ENCODE results near the gene HCK.

HCK gene

DNA sequence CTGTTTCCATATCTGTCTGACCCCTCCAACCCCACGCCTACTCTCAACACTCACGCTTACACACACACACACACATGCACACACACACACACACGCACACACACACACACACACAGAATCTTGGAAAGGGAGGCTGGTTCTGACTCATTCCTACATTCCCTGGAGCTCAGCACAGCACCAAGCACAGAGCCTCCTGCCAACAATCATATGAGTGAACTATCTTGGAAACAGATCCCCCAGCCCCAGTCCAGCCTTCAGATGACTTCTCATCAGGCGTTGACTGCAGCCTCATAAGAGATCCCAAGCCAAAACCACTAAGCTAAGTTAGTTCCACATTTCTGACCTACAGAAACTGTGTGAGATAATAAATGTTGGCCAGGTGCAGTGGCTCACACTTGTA lies 14.1 kb upstream of the HCK start:
- H3K4me3 ChIP-seq (ENCODE audit: insufficient read depth, low read depth, low read length, poor library complexity, severe bottlenecking), result no peak overlapping the region
- DNase-seq, result no peak

DNA sequence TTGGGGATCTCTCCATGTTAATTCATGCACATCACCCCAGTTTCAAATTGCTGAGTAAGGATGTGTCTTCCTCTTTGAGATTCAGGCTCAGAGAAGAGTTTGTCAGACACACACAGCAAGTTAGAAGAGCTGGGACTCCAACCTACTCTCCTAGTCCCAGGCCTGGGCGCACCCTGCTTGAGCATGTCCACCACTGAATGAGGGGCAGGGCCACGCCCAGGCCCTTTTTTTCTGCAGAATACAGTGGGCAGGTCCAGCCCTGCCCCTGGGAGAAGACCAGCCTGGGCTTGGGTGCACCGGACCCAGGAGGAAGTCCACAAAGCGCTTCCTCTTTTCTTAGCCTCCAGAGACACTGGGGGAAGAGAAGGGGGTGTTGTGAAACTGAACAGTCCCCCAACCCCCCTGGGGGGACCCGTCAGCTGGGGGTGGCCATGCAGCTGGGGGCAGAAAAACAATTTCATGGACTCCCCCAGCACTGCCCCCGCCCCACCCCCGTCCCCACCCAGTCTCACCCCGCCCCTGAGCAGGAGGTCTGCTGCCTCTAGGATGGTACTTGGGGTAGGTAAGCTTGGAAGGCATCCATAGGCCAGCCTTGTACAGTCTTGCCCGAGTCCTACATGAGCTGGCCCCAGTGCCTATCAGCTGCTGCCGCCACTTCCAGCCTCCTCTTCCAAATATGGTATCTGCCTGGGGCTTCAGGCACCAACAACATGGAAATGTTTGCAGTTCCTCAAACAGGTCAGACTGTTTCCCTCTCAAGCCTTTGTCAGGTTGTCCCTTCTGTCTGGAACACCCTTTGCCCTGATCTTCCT lies 11.7 kb upstream of the HCK start:
- Histone ChIP-seq H3K27me3 (replicated peaks; ENCODE audit: control insufficient read depth, insufficient read depth, low read length, poor library complexity, severe bottlenecking) (peaks cover 3% of the 10 kb centered on the region), H3K9me3 (ENCODE audit: control insufficient read depth, low read length) (no peaks in the 10 kb centered on the region), H3K4me3 (ENCODE audit: insufficient read depth, low read depth, low read length, poor library complexity, severe bottlenecking) (no peak overlapping the region), H3K36me3 (ENCODE audit: control insufficient read depth, insufficient read depth, low read length) (no peaks in the 10 kb centered on the region), H3K27ac (ENCODE audit: insufficient read depth, low read length, poor library complexity, severe bottlenecking) (no peak overlapping the region), H3K4me1 (ENCODE audit: control insufficient read depth, insufficient read depth, low read length, poor library complexity, severe bottlenecking) (no peaks in the 10 kb centered on the region)
- no peak for DNase-seq

More for the DNA sequence above, 14.1 kb upstream of the HCK start:
- no peaks in the 10 kb centered on the region for H3K9me3 ChIP-seq (ENCODE audit: control insufficient read depth, low read length)
- no peaks in the 10 kb centered on the region for H3K4me1 ChIP-seq (ENCODE audit: control insufficient read depth, insufficient read depth, low read length, poor library complexity, severe bottlenecking)
- no peak overlapping the region for H3K27ac ChIP-seq (ENCODE audit: insufficient read depth, low read length, poor library complexity, severe bottlenecking)
- peaks cover 3% of the 10 kb centered on the region for H3K27me3 ChIP-seq (replicated peaks; ENCODE audit: control insufficient read depth, insufficient read depth, low read length, poor library complexity, severe bottlenecking)
- no peaks in the 10 kb centered on the region for H3K36me3 ChIP-seq (ENCODE audit: control insufficient read depth, insufficient read depth, low read length)

DNA sequence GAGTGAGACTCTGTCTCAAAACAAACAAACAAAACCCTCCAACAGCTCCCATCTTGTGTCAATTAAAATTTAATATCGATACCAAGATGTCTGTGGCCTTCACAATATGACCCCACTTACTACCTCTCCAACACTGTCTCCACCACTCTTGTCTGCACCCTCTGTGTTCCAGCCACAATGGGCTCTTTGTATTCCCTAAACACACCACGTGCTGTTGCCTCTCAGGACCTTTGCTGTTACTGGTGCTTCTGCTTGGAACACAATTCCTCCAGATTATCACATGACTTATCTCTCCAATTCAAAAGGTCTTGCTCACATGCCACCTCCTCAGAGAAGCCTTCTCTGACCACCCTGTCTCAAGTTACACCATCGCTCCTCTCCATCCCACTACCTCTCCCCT lies 6.0 kb upstream of the HCK start:
- no peak for DNase-seq
- Histone ChIP-seq H3K4me1 (ENCODE audit: control insufficient read depth, insufficient read depth, low read length, poor library complexity, severe bottlenecking) (peaks cover 1% of the 10 kb centered on the region), H3K27ac (ENCODE audit: insufficient read depth, low read length, poor library complexity, severe bottlenecking) (no peak overlapping the region), H3K36me3 (ENCODE audit: control insufficient read depth, insufficient read depth, low read length) (no peaks in the 10 kb centered on the region), H3K9me3 (ENCODE audit: control insufficient read depth, low read length) (no peaks in the 10 kb centered on the region), H3K4me3 (ENCODE audit: insufficient read depth, low read depth, low read length, poor library complexity, severe bottlenecking) (no peak overlapping the region), H3K27me3 (replicated peaks; ENCODE audit: control insufficient read depth, insufficient read depth, low read length, poor library complexity, severe bottlenecking) (peaks cover 3% of the 10 kb centered on the region)

DNA sequence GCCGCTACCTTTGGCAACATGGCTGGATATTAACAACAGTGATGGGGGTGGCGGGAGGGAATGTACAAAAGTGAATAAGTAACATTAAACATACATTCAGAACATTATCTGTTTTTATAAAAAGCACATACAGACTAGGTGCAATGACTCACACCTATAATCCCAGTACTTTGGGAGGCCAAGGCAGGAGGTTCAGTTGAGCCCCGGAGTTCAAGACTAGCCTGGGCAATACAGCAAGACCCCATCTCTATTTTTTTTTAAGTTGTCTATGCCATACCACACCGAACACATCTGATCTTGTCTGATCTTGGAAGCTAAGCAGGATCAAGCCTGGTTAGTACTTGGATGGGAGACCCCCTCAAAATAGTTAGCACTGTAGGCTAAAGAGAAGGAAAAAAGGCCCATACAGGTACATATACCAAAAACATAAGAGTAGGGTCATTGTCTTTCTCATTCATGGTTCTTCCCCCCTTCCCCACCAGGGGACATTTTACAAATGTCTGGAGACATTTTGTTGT lies 1.7 kb upstream of the HCK start:
- no peaks in the 10 kb centered on the region for H3K36me3 ChIP-seq (ENCODE audit: control insufficient read depth, insufficient read depth, low read length)
- peaks cover 37% of the 10 kb centered on the region for H3K27me3 ChIP-seq (replicated peaks; ENCODE audit: control insufficient read depth, insufficient read depth, low read length, poor library complexity, severe bottlenecking)
- DNase-seq, result no peak
- H3K27ac ChIP-seq (ENCODE audit: insufficient read depth, low read length, poor library complexity, severe bottlenecking), result no peak overlapping the region
- peaks cover 22% of the 10 kb centered on the region for H3K4me1 ChIP-seq (ENCODE audit: control insufficient read depth, insufficient read depth, low read length, poor library complexity, severe bottlenecking)
- no peak overlapping the region for H3K4me3 ChIP-seq (ENCODE audit: insufficient read depth, low read depth, low read length, poor library complexity, severe bottlenecking)
- H3K9me3 ChIP-seq (ENCODE audit: control insufficient read depth, low read length), result no peaks in the 10 kb centered on the region

DNA sequence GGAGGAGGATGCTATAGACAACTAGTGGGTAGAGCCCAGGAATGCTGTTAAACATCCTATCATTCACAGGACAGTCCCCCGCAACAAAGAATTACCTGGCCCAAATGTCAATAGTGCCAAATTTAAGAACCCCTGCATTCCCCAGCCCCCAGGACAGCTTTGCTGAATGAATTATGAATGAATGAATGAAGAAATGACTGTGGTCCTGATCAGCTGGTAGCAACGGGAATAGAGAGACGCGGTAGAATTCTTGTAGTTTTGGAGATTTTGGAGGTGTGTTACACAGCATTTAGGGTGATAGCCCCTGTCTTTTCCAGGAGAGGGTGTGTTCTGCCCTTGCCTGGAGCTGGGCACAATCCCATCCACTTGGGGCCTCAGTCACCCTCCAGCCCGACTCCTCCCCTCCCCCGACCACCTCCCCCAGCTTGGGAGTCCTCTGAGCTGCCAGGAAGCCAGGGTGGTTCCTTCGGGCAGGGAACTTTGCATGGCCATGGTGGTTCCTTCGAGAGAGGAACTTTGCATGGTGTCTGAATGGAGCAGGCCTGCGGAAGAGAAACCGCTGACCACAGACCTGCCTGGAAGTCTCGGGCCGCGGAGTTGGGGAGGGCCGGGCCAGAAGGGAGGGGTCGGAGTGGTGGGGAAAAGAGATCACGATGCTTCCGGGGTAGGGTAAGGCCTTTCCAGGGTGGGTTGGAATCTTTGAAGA lies 1.0 kb upstream of the HCK start:
- H3K27ac ChIP-seq (ENCODE audit: insufficient read depth, low read length, poor library complexity, severe bottlenecking), result no peak overlapping the region
- no peak overlapping the region for H3K4me3 ChIP-seq (ENCODE audit: insufficient read depth, low read depth, low read length, poor library complexity, severe bottlenecking)
- peaks cover 22% of the 10 kb centered on the region for H3K4me1 ChIP-seq (ENCODE audit: control insufficient read depth, insufficient read depth, low read length, poor library complexity, severe bottlenecking)
- H3K9me3 ChIP-seq (ENCODE audit: control insufficient read depth, low read length), result no peaks in the 10 kb centered on the region
- no peaks in the 10 kb centered on the region for H3K36me3 ChIP-seq (ENCODE audit: control insufficient read depth, insufficient read depth, low read length)
- DNase-seq, result no peak
- peaks cover 37% of the 10 kb centered on the region for H3K27me3 ChIP-seq (replicated peaks; ENCODE audit: control insufficient read depth, insufficient read depth, low read length, poor library complexity, severe bottlenecking)

DNA sequence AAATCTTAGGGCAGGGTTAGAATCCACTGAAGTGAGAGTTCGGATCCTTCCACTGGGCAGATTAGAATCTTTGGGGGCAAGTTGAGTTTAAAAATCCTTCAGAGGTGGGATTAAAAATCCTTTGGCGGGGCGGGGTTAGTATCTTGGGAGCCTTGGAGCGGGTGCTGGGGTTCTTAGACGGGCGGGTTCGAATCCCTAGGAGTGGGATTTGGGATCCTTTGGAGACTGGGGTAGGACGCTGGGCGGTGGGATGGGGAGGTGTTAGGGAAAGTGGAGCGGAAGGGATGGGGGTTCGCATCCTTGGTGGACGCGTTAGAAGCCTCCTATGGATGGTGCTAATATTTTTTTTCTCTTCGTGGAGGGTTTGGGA lies 337 bp upstream of the HCK start:
- Histone ChIP-seq H3K9me3 (ENCODE audit: control insufficient read depth, low read length) (no peaks in the 10 kb centered on the region), H3K27me3 (replicated peaks; ENCODE audit: control insufficient read depth, insufficient read depth, low read length, poor library complexity, severe bottlenecking) (peaks cover 37% of the 10 kb centered on the region), H3K4me3 (ENCODE audit: insufficient read depth, low read depth, low read length, poor library complexity, severe bottlenecking) (no peak overlapping the region), H3K4me1 (ENCODE audit: control insufficient read depth, insufficient read depth, low read length, poor library complexity, severe bottlenecking) (peaks cover 22% of the 10 kb centered on the region), H3K36me3 (ENCODE audit: control insufficient read depth, insufficient read depth, low read length) (no peaks in the 10 kb centered on the region), H3K27ac (ENCODE audit: insufficient read depth, low read length, poor library complexity, severe bottlenecking) (no peak overlapping the region)
- no peak for DNase-seq

DNA sequence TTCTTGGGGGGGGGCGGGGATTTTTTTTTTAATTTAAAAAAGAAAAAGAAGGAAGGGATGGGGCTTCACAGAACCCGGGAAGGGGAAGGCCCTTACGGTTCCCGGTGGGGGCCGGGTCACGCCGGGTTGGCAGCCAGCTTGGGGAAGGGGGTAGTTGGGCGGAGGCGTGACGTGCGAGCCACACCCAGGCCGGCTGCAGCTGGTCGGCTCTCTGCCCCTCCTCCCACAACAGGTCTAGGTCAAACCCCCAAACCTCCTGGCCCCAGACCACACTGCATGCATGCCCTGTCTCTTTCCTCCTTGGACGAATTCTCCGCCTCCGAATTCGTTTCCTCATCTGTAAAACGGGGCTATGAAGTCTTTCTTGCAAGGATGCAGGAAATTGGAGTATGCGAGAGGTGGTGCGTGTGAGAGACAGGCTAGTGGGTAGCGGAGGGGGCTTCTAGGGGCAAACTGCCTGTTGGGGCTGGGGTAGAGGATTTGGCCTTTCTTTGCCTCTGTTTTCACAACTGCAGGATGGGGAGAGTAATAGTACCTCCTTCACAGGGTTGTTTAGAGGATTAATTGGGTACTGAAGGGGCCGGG lies 828 bp downstream of the HCK start:
- Histone ChIP-seq H3K4me1 (ENCODE audit: control insufficient read depth, insufficient read depth, low read length, poor library complexity, severe bottlenecking) (peaks cover 22% of the 10 kb centered on the region), H3K27me3 (replicated peaks; ENCODE audit: control insufficient read depth, insufficient read depth, low read length, poor library complexity, severe bottlenecking) (peaks cover 38% of the 10 kb centered on the region), H3K27ac (ENCODE audit: insufficient read depth, low read length, poor library complexity, severe bottlenecking) (no peak overlapping the region), H3K4me3 (ENCODE audit: insufficient read depth, low read depth, low read length, poor library complexity, severe bottlenecking) (peak overlapping the region; percentile 19), H3K9me3 (ENCODE audit: control insufficient read depth, low read length) (no peaks in the 10 kb centered on the region), H3K36me3 (ENCODE audit: control insufficient read depth, insufficient read depth, low read length) (no peaks in the 10 kb centered on the region)
- DNase-seq, result no peak

DNA sequence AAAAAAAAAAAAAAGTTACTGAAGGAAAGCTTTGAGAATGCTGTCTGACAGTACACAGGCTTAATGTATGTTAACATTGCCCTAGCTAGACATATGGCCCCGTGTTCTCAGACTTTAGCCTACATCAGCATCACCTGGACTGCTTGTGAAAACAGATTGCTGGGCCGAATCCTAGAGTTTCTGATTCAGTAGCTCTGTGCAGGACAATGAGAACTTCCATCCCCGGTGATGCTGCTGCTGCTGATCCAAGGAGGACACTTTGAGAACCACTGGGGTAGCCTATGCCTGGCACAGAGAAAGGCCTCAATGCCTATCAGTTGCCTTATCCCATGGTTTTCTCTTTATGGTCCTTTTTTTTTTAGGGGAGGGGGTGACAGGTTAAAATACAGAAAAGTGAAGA lies 1.6 kb downstream of the HCK start:
- no peaks in the 10 kb centered on the region for H3K36me3 ChIP-seq (ENCODE audit: control insufficient read depth, insufficient read depth, low read length)

DNA sequence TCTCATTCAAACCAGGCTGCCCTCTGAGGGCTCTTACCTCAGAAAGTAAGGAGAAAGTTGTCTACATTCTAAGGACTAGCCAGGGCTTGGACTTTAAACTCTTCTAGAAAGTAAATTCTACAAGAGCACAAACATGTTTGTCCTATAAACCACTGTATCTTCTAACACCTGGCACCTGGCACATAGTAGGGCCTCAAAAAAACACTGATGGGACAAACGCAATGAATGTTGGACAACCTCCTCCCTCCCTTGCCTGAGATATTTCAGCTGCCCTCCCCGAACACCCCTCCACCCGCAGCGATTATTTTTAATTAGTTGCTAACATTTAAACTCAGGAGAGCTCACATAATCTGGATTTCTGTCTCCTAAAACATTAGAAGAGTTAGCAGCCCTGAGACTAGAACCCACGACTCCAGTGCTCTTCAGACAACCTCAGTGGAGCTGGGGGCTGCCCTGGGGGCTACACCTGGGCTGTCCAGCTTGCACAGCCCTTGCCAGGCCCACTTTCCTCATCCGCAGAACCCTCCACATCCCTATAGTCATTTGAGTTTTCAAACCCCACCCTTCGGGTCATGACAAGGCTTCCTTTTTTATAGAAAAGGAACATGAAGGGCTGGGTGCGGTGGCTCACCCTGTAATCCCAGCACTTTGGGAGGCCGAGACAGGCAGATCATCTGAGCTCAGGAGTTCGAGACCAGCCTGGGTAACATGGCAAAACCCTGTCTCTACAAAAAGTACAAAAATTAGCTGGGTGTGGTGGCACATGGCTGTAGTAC lies 4.9 kb downstream of the HCK start:
- Histone ChIP-seq H3K27me3 (replicated peaks; ENCODE audit: control insufficient read depth, insufficient read depth, low read length, poor library complexity, severe bottlenecking) (peaks cover 28% of the 10 kb centered on the region), H3K4me1 (ENCODE audit: control insufficient read depth, insufficient read depth, low read length, poor library complexity, severe bottlenecking) (peaks cover 12% of the 10 kb centered on the region), H3K4me3 (ENCODE audit: insufficient read depth, low read depth, low read length, poor library complexity, severe bottlenecking) (no peak overlapping the region), H3K27ac (ENCODE audit: insufficient read depth, low read length, poor library complexity, severe bottlenecking) (no peak overlapping the region), H3K36me3 (ENCODE audit: control insufficient read depth, insufficient read depth, low read length) (no peaks in the 10 kb centered on the region), H3K9me3 (ENCODE audit: control insufficient read depth, low read length) (no peaks in the 10 kb centered on the region)
- no peak for DNase-seq

More for the DNA sequence above, 1.6 kb downstream of the HCK start:
- Histone ChIP-seq H3K27ac (ENCODE audit: insufficient read depth, low read length, poor library complexity, severe bottlenecking) (no peak overlapping the region), H3K4me3 (ENCODE audit: insufficient read depth, low read depth, low read length, poor library complexity, severe bottlenecking) (no peak overlapping the region), H3K27me3 (replicated peaks; ENCODE audit: control insufficient read depth, insufficient read depth, low read length, poor library complexity, severe bottlenecking) (peaks cover 40% of the 10 kb centered on the region), H3K4me1 (ENCODE audit: control insufficient read depth, insufficient read depth, low read length, poor library complexity, severe bottlenecking) (peaks cover 22% of the 10 kb centered on the region), H3K9me3 (ENCODE audit: control insufficient read depth, low read length) (no peaks in the 10 kb centered on the region)
- DNase-seq, result no peak

Measured in effector memory CD4-positive, alpha-beta T cell (primary cell).